GM10266 (cell line): ENCODE results near the gene CCNC.

Experiments
- DNase-seq: peaks from one replicate; pipeline ENCODE4 v3.0.0; 2012; ENCODE audit errors: extremely low spot score
- TF ChIP-seq, protein P1 (sequence below): IDR thresholded peaks from 2 replicates; pipeline ENCODE4 v1.5.1; 2012; ENCODE audit warnings: mild to moderate bottlenecking, low read depth; ENCODE audit not compliant: control insufficient read depth, insufficient read depth; ENCODE audit errors: missing control alignments

The CCNC gene

DNA sequence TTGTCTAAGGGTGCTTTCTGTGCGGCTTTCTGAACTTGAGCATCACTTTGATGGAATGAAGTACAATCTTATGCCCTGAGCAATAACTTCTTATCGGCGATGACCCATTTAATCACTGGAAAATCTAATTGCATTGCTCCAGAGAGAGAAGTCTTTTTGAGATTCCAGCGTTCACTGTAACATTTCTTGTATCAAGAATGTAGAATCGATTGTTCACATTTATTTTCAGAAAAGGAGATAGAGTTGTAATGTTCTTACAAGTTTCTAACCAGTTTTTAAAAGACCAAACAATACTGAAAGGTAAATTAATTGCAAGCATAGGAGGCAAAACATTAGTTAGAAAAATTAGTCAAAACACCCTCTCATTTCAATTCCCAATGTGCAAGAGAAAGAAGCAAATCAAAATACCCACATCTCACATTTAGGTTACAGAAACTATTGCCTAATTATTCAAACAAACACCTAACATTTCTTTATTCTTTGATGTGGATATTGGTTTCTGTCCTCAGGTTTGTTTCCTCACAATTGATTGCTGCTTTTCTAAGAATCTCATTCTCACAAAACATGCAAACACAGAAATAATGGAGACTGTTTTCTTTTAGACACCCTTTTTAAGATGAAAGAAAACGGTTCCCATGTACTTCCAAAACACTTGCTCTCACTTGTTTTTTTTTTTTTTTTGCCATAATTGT lies 23.4 kb upstream of the CCNC start:
- TF ChIP-seq, protein P1, sequence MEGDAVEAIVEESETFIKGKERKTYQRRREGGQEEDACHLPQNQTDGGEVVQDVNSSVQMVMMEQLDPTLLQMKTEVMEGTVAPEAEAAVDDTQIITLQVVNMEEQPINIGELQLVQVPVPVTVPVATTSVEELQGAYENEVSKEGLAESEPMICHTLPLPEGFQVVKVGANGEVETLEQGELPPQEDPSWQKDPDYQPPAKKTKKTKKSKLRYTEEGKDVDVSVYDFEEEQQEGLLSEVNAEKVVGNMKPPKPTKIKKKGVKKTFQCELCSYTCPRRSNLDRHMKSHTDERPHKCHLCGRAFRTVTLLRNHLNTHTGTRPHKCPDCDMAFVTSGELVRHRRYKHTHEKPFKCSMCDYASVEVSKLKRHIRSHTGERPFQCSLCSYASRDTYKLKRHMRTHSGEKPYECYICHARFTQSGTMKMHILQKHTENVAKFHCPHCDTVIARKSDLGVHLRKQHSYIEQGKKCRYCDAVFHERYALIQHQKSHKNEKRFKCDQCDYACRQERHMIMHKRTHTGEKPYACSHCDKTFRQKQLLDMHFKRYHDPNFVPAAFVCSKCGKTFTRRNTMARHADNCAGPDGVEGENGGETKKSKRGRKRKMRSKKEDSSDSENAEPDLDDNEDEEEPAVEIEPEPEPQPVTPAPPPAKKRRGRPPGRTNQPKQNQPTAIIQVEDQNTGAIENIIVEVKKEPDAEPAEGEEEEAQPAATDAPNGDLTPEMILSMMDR, result no peak
- no peak for DNase-seq

DNA sequence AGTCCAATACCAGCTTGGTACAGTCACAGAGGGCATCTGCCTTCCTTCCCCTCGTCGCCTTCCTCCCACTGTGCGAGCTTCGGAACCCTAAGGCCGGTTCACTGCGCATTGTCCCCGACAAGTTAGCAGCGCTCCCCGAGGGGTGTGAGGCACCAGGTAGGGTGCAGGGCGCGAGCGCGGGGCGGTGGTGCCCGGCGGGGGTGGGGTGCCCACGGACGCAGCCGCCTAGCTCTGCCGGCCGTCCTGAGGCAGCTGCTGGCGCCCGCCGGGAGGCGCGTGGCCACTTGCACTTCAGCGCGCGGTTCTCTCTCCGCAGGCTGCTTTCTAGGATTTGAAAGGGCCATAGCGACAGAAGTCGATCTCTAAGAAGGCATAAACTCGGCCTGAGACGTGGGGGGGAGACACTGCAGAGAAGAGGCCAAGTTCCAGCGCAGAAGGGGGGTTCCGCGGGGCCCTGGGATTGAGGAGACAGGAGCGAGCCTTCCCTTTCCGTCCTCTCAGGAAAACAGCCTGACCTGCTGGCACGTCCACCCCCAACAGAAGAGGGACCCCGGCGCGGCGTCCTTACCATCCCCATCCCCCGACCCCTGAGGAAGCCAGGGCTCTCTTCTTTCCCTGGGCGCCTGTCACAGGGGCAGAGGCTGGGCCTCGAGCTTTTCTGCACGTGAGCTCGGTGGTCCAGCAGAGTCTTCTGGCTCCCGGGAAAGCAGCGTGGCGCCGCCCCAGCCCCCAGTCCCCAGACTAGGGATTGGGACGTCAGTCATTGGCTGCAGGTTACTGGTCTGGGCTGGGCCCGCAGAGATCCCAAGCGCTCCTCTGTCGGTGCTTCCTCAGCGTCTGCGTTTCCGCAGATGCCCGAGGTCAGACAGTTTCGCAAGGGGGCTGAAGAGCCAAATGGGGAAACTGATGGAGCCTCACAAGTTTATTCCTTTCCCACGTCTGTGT lies 22.5 kb upstream of the CCNC start:
- TF ChIP-seq, protein P1, result no peak
- DNase-seq, result no peak

DNA sequence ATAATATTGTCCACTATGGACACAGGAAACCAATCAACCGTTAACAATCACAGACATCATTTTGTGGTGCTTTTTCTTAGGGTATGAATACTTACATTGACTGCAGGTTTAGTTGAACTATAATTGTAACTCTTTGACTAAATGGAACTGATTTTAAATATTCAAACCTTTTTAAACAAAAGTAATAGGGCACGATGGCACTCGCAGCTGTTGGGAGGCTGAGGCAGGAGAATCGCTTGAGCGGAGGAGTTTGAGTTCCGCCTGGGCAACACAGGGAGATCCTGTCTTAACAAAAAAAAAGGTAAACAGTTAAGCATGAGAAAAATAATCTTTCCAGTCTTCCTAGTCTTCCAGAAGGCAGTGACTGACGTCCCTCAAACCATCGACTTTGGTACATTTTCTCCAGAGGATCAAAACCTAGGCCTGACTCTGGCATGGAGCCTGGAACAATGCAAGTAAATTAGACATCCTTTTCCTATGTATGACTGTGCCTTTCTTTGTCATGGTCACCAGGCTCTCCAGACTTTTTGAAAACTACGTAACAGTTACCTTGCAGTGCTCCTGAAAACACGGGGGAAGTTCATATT lies 21.5 kb upstream of the CCNC start:
- no peak for DNase-seq
- TF ChIP-seq, protein P1, result no peak

DNA sequence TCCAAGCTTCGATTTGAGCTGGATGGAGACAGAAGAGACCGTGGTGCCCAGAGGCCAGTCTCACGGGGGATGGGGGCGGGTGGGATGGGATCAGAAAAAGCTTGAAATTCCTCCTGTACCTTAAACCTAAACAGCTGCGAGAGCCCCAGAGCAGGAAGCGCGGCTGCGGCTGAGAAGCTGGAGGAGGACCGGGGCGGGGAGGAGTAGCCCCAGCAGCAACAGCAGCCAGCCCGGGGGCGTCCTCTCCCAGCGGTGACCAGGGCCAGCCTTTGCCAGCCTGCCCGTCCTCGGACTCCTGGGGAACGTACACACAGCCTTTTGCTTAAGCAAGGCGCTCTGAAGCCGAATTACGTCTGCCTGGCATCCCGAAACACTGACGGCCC lies 20.8 kb upstream of the CCNC start:
- TF ChIP-seq, protein P1, result no peak
- DNase-seq, result peak; percentile 27

DNA sequence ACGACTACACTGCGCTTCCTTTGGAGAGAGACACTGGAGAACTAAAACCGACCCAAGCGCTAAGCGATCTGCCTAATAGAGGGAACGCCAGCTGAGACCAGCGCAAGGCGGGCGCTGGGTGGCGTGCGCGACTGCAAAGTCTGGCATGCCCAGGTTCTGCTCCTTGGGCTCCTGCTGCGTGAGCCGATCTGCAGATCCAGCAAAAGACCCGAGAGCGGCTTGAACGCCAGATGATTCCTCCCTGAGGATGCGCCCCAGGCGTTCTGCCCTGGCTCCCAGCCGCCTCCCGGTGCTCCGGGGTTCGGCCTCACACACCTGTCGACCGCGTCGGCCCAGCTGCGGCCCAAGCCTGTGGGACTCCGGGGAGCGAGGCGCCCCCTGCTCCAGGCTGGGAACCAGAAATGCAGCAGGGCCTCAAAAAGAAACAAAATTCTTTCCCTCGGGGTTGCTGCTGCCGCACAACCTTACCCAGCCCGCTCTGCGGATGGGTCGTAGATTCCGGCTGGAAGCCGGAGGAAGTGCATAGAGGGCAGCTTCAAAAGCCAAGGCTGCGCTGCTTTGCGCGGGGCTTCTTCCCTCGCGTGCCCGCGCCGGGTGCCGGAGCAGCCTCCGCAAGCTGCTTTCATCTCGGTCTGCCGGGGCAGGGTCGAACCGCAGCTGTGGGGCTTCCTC lies 20.3 kb upstream of the CCNC start:
- peak; percentile 79 for DNase-seq
- TF ChIP-seq, protein P1, result peak; percentile 88

DNA sequence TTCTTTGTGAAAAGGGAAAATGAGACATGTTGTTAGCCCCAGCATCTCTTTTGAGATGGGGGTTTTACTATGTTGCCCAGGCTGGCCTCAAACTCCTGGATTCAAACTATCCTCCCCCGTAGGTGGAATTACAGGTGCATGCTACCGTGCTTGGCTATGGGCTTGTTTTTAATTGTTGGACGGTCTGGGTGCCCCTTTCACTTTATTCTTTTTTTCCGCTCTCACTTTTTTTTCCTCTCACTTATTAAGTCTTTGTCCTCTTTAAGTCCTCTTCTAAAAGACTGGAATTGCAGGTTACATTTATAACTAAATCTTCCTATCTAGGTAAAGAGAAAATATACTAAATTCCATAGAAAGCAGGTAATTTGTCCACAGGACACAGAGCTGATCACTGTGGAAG lies 19.3 kb upstream of the CCNC start:
- TF ChIP-seq, protein P1, result no peak
- DNase-seq, result no peak

DNA sequence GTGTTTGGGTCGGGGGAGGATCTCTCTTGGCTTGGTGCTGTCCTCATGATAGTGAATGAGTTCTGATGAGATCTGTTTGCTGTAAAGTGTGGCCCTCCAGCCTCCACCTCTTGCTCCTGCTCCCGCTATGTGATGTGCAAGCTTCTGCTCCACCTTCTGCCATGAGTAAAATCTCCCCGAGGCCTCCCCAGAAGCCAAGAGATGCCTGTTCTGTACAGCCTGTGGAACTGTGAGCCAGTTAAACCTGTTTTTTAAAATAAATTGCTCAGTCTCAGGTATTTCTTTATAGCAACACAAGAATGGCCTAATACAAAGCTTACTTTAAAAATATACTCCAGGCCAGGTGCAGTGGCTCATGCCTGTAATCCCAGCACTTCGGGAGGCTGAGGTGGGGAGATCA lies 11.3 kb upstream of the CCNC start:
- no peak for DNase-seq
- TF ChIP-seq, protein P1, result no peak
